GM12801 (cell line): ENCODE measurements around the gene BTBD9.

Experiments used
- CTCF ChIP-seq: IDR thresholded peaks from one replicate; pipeline ENCODE4 v1.5.1; 2011; ENCODE audit warnings: control low read depth; ENCODE audit not compliant: insufficient read length; ENCODE audit errors: extremely low read depth

Gene BTBD9

GRCh38 chr6:38259736-38260135, 380.0 kb downstream of the BTBD9 start:
- no peak for TF ChIP-seq CTCF

DNA sequence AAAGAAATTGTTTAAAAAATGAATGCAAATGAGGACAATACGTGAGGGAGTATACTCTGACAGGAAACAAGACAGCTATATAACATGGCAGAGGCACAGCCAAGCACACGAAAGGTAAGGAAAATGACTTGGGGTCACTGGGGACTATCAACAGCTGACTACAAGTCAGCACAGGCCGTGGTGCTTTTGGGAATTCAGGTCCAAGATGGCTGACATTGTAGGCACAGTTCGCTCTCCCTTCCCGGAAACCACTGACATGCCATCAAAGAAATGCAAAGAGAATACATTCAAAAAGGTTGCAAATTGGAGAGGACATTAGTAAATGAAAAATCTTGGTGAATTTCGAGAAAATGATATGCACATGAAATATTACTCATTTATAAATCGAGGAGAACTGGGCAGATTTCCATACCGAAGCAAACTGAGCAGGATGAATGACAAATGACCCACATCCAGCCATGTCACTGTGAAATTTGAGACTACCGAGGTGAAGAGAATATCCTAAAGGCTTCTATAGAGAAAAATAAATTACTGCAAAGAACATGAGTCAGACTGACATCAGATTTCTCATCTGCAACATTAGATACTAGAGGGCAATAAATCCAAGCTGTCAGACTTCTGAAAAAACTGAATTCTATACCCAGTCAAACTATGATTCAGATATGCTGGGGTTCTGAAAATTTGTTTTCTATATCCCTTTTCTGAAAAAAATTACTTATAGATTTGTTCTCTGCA, 391.1 kb downstream of the BTBD9 start:
- no peak for TF ChIP-seq CTCF

DNA sequence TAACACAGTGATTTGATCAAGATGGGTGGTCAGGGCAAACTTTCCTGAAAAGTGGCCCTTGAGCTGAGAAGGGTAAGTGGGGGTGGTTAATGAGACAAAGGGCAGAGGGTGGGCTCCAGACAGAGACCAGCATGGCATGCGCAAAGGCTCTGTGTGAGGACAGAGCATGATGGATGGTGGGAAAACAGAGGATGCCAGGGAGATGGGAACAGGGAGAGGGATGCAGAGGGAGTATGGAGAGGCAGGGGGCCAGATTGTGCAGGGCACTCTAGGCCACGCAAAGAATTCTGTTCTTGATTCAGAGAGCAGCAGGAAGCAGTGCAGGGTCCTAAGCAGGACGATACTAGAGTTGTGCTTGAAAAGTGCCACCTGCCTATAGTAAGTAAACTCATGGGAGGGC, 394.4 kb downstream of the BTBD9 start:
- no peak for TF ChIP-seq CTCF

DNA sequence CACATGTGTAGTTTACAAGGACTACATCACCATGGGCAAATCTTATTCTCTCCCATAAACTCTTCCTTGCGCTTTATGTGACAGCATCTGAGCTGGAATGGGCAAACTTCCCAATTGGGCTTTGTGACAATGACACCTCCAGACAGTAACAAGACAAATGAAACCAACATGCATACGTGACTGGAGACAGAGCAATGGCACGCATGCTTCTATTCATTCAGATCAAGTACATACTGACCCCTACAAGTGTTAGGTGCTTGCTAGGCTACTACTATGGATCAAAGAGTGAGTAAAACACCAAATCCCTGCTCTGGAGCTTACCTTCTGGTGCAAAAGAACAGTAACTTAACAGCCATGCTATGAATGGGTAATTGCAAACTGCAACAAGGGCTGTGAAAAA, 394.9 kb downstream of the BTBD9 start:
- TF ChIP-seq CTCF = no peak

- TF ChIP-seq CTCF = no peak
Observed at GRCh38 chr6:38241200-38241871, 398.4 kb downstream of the BTBD9 start.

DNA sequence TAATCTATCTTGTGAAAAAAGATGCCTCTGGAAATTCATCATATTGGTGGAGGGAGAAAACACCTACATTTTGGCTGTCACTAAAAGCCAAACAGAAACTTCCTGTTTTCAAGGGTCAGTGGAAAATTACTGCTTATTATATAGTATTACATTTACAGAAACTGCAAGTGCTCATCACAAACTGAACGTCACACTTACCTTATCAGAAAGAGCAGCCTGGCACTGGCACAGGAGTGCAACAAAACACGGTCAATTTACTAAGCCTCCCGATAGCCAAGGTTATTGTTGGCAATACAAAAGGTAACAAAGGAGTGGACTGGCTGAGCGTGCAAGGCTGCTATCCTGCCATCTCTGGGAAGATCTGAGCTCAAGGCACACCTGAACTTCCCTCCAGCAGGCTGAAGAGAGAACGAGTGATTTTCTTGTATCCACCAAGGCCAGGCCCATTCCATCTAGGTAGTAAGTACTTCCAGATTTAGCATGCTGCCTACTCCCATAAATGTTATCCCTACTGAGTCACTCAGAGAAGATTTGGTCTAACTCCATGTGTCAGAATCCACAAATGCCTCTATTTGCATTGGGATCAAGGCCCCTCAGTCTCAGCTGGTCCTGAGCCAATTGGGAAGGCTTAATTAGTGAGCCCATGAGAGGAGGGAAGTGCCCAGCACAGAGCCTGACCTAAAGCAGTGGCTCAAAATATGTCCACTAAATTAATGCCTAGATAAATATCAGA, 399.8 kb downstream of the BTBD9 start:
- TF ChIP-seq CTCF = no peak

GRCh38 chr6:38236631-38237030, 403.1 kb downstream of the BTBD9 start:
- no peak for TF ChIP-seq CTCF
